Endometrial microvascular endothelial cells (primary cell): ENCODE data around the gene WEE2. TPM values are rescaled to one million over a fixed set of nuclear protein-coding genes. Genes with fewer than 3 reads are reported as not detected.

Experiments
- in situ Hi-C: cut with HindIII; loops from 2 replicates; pipeline ENCODE4 v1.10.0; 2017; ENCODE audit warnings: low sequenced_read_pairs, low pct_unique_long_range_greater_than_20kb; ENCODE audit errors: inconsistent ontology term
- total RNA-seq: library from RNA; depleted of rRNA; stranded (reverse); fragments of >200 nt; gene quantifications from one replicate; pipeline ENCODE4 v1.2.3, GENCODE V29; 2015; ENCODE audit errors: inconsistent ontology term

WEE2 gene
- total RNA-seq, 1 donor from 2014 or later = not detected

DNA sequence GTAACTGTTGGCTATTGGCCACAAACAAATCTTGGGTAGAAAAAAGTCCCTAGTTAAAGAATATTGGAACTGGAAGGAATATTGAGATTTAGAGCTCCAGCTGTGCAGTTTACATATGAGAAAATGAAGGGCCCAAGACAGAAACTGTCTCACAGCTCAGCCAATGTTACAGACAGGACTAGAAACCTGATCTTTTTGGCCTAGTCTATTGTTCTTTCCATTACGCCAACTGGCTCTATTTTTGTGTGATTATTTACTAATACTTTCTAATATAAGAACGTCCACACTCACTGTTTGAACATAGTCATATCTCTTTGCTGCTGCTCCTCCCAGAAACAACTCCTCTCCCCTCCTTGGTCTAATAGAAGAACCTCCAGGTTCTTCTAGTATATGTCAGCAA lies 1.2 kb downstream of the WEE2 start:
- in situ Hi-C loops = no loop called here

- in situ Hi-C loops = no loop called here
Observed at GRCh38 chr7:141709749-141710148, 1.6 kb downstream of the WEE2 start.

DNA sequence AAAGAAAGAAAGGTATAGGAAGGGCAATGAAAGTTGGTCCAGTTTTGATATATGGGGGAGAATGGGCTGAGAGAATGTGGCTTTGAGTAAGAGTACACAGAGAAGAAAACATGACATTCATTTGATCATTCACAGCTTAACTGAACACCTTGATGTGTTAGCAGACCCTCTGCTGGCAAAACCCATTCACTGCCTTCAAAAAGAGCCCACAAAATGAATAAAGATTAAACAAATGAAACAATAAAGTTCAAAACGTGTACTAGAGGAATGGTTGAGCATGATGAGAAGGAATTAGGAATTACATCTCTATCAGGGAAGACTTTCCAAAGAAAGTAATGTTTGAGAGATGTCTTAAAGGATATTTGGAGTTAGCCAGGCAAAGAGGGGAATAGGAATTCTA lies 2.1 kb downstream of the WEE2 start:
- in situ Hi-C loops = no loop called here

DNA sequence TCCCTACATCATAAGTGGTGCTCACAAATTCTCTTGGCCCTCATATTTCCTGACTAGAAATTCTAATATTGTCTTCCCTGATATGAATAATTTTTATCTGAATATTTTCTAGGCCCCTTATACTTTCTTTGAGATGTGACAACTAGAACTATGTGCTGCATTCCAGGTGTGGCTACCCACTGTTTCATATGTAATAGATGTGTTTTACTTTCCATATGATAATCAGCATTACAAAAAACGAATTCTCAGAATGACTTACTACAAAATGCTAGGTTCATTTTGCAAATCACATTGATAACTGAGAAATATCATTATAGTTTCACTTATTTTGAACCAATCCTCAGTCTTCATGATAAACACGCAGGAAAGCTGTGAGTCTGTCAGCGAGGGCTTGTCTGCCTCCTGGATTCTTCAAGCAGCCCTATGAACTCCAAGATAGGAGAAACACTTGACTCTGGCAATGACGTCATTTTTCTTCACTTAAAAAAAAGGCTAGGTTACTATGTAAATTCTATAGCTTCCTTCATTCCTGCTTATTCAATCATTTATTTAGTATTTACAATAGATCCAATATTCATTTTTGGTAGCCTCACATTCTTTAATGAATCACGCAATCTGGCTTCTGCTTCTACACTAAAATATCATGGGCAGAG lies 4.6 kb downstream of the WEE2 start:
- in situ Hi-C loops = no loop called here

DNA sequence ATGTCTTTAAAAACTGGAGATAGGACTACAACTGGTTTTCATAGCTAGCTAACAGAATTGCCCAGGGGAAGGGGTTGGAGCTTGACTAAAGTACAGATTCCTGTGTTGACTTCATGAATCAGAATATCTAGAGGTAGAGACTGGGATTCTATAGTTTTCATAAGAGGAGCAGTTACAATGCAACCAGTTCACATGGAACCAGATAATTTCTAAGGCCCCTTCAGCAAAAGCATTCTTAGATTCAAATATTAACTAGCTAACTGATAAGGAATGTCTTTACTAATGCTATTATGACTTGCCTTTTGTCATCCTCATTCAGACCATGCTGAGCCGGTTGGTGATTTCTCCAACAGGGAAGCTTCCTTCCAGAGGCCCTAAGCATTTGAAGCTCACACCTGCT lies 5.7 kb downstream of the WEE2 start:
- in situ Hi-C loops = no loop called here

GRCh38 chr7:141714571-141714970 lies 6.4 kb downstream of the WEE2 start:
- in situ Hi-C loops = no loop called here

- in situ Hi-C loops = no loop called here
Observed at GRCh38 chr7:141715018-141715417, 6.9 kb downstream of the WEE2 start.

GRCh38 chr7:141715794-141716689 lies 7.9 kb downstream of the WEE2 start:
- in situ Hi-C loops = no loop called here

GRCh38 chr7:141717450-141717849 lies 9.3 kb downstream of the WEE2 start:
- in situ Hi-C loops = no loop called here

- in situ Hi-C loops = no loop called here
Observed at GRCh38 chr7:141722529-141722928, 14.4 kb downstream of the WEE2 start.

DNA sequence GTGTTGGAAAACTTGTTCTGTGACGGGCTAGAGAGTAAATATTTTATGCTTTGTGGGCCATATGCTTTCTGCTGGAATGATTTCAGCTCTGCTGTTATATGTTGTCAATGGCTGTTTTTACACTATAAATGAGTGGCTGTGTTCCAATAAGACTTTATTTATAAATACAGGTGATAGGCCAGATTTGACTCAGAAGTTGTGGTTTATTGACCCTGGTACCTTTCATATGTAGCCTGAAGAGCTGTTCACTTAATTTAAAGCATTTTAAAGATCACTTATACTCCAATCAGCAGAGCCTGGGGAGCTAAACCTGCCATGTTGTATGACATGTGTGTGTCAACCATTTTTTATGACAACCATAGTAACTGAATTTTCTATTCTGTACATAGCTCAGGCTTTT lies 20.9 kb downstream of the WEE2 start:
- in situ Hi-C loops = no loop called here

- in situ Hi-C loops = no loop called here
Observed at GRCh38 chr7:141731476-141732149, 23.5 kb downstream of the WEE2 start.

- in situ Hi-C loops = no loop called here
Observed at GRCh38 chr7:141737118-141737835, 29.1 kb downstream of the WEE2 start.

- in situ Hi-C loops = no loop called here
Observed at GRCh38 chr7:141737836-141738591, 29.9 kb downstream of the WEE2 start, which contains the start of gene SSBP1. TSS of gene SSBP1 (plus strand) at chr7:141738358. CDS start at chr7:141739167, 809 bp downstream.

- in situ Hi-C loops = no loop called here
Observed at GRCh38 chr7:141738592-141739013, 30.4 kb downstream of the WEE2 start.

DNA sequence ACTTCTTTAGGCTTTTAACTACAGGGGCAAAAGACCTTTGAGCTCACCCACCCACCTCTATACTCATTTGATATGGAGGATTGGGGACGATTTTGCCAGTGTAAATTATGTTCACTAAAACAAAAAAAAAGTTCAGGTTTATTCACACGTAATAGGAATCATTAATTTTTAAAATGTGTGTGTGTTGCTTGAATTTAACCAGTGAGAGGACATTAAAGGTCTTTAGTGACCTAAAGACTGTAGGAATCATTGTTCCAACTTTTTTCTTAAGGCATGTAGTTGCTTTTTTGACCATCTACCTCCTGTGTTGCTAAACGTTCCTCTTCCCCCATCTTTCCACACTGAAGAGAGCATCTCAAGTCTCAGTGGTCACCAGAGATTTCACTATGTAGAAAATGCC lies 31.1 kb downstream of the WEE2 start:
- in situ Hi-C loops = no loop called here

GRCh38 chr7:141742229-141742628 lies 34.1 kb downstream of the WEE2 start:
- in situ Hi-C loops = no loop called here

DNA sequence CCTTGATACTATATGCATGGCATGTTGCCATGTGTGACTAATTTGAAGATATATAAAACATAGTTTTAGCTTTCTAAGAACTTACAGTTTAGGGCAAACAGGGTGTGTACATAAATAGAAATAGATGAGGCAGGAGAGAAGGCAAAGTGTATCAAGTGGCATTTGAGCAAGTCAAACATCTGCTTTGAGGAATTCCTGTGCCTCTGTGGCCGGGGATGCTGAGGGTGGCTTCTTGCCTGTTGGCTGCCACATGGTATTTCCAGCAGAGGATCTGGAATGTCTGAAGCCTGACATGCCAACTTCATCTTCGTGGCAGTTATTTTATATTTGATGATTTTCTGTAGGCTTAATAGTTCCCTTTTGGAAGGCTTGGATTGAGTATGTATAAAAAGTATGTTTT lies 36.0 kb downstream of the WEE2 start:
- in situ Hi-C loops = no loop called here
